Neural progenitor cell (in vitro differentiated cells): ENCODE measurements around the gene PGBD4. TPM values are rescaled to one million over a fixed set of nuclear protein-coding genes. Genes with fewer than 3 reads are reported as not detected.

Source experiments
- DNase-seq: peaks from one replicate; pipeline ENCODE4 v3.0.0-alpha.2; 2016; ENCODE audit warnings: low spot score
- H2AFZ ChIP-seq: fragments of 200-600 bp; sonication (generic); replicated peaks from 2 replicates; pipeline ENCODE4 v1.6.1; 2016; ENCODE audit warnings: antibody characterized with exemption
- H3F3A ChIP-seq: fragments of 200-600 bp; sonication (generic); 2 replicates; pipeline ENCODE4 v1.6.1; 2016; ENCODE audit warnings: antibody characterized with exemption, low read depth
- H3K27ac ChIP-seq: fragments of 200-600 bp; sonication (generic); 2 replicates; pipeline ENCODE4 v1.5.1; 2016; ENCODE audit warnings: mild to moderate bottlenecking
- H3K27me3 ChIP-seq: fragments of 200-600 bp; sonication (generic); 2 replicates; pipeline ENCODE4 v1.6.1; 2016; ENCODE audit warnings: mild to moderate bottlenecking, moderate library complexity
- H3K36me3 ChIP-seq: fragments of 200-600 bp; sonication (generic); 2 replicates; pipeline ENCODE4 v1.5.1; 2016
- H3K4me1 ChIP-seq: fragments of 200-600 bp; sonication (generic); 2 replicates; pipeline ENCODE4 v1.6.1; 2016; ENCODE audit warnings: mixed run types
- H3K4me2 ChIP-seq: fragments of 200-600 bp; sonication (generic); 2 replicates; pipeline ENCODE4 v1.6.1; 2016
- H3K4me3 ChIP-seq: fragments of 200-600 bp; sonication (generic); 2 replicates; pipeline ENCODE4 v1.5.1; 2016
- H3K79me2 ChIP-seq: fragments of 200-600 bp; sonication (generic); 2 replicates; pipeline ENCODE4 v1.6.1; 2016; ENCODE audit warnings: low read depth
- H3K9ac ChIP-seq: fragments of 200-600 bp; sonication (generic); 2 replicates; pipeline ENCODE4 v1.6.1; 2016
- H3K9me3 ChIP-seq: fragments of 200-600 bp; sonication (generic); 2 replicates; pipeline ENCODE4 v1.5.1; 2016; ENCODE audit warnings: low read depth
- H4K20me1 ChIP-seq: fragments of 200-600 bp; sonication (generic); 2 replicates; pipeline ENCODE4 v1.6.1; 2016; ENCODE audit warnings: low read depth
- H3K27ac Mint-ChIP-seq: 3 replicates; pipeline ENCODE4 v1.8.0; 2021; ENCODE audit warnings: mixed read lengths
- H3K27me3 Mint-ChIP-seq: 2 replicates; pipeline ENCODE4 v1.8.0; 2022; ENCODE audit warnings: low read depth, mild to moderate bottlenecking, inconsistent platforms, moderate library complexity, mixed read lengths; ENCODE audit not compliant: insufficient read depth
- H3K36me3 Mint-ChIP-seq: 3 replicates; pipeline ENCODE4 v1.8.0; 2021; ENCODE audit warnings: mixed read lengths
- H3K4me1 Mint-ChIP-seq: 3 replicates; pipeline ENCODE4 v1.8.0; 2021; ENCODE audit warnings: mixed read lengths
- H3K4me3 Mint-ChIP-seq: 3 replicates; pipeline ENCODE4 v1.8.0; 2021; ENCODE audit warnings: mild to moderate bottlenecking, moderate library complexity, mixed read lengths
- H3K9me3 Mint-ChIP-seq: 3 replicates; pipeline ENCODE4 v1.8.0; 2020; ENCODE audit warnings: mixed read lengths
- CTCF ChIP-seq: fragments of 200-600 bp; sonication (generic); IDR thresholded peaks from 2 replicates; pipeline ENCODE4 v1.5.1; 2017; ENCODE audit warnings: antibody characterized with exemption, mild to moderate bottlenecking
- EZH2 ChIP-seq: fragments of 200-600 bp; sonication (generic); IDR thresholded peaks from 2 replicates; pipeline ENCODE4 v1.6.1; 2017; ENCODE audit warnings: antibody characterized with exemption, mild to moderate bottlenecking, moderate library complexity
- EZH2phosphoT487 ChIP-seq: fragments of 200-600 bp; sonication (generic); IDR thresholded peaks from 2 replicates; pipeline ENCODE4 v1.6.1; 2017; ENCODE audit warnings: antibody characterized with exemption
- total RNA-seq: library from RNA; depleted of rRNA; stranded (reverse); fragments of >200 nt; gene quantifications from 2 replicates; pipeline ENCODE4 v1.2.3, GENCODE V29; 2015; ENCODE audit warnings: low replicate concordance

The PGBD4 gene
- 0.93 and 1.7 TPM in 2 replicates for total RNA-seq

GRCh38 chr15:34101366-34102174 is at the start of gene PGBD4, which contains the start of gene EMC7:
TSS of gene PGBD4 (plus strand) at chr15:34102083. CDS start at chr15:34102532, 449 bp downstream.
TSS of gene EMC7 (minus strand) at chr15:34101862. CDS start at chr15:34101839, 23 bp downstream.
- Mint-ChIP-seq H3K27ac (peak within 1 kb of the TSS; percentile 98), H3K4me3 (peak within 1 kb of the TSS; percentile 94), H3K36me3 (peaks cover 3% of the 10 kb centered on the region), H3K9me3 (no peaks in the 10 kb centered on the region), H3K4me1 (peaks cover 17% of the 10 kb centered on the region), H3K27me3 (peaks cover 2% of the 10 kb centered on the region)
- peak within 1 kb of the TSS; percentile 79 for H2AFZ ChIP-seq
- no peaks in the 10 kb centered on the region for H3K9me3 ChIP-seq
- DNase-seq = peak; percentile 98
- H3K36me3 ChIP-seq = no peaks in the 10 kb centered on the region
- no peak for TF ChIP-seq CTCF
- no peak for TF ChIP-seq EZH2
- TF ChIP-seq EZH2phosphoT487 = no peak
- no peaks in the 10 kb centered on the region for H4K20me1 ChIP-seq
- H3K27me3 ChIP-seq = no peaks in the 10 kb centered on the region
- peak within 1 kb of the TSS; percentile 80 for H3K9ac ChIP-seq
- peak within 1 kb of the TSS; percentile 85 for H3K4me2 ChIP-seq
- peak within 1 kb of the TSS; percentile 70 for H3K4me3 ChIP-seq
- peaks cover 5% of the 10 kb centered on the region for H3K4me1 ChIP-seq
- H3F3A ChIP-seq = no peaks in the 10 kb centered on the region
- peaks cover 42% of the 10 kb centered on the region for H3K79me2 ChIP-seq
- peak within 1 kb of the TSS; percentile 19 for H3K27ac ChIP-seq

GRCh38 chr15:34054081-34054707 is 47.7 kb upstream of the PGBD4 start:
- Histone ChIP-seq H3K27ac (no peak overlapping the region), H2AFZ (no peak overlapping the region), H3K9me3 (peaks cover 6% of the 10 kb centered on the region), H3K27me3 (no peaks in the 10 kb centered on the region), H3K4me2 (no peak overlapping the region), H3K4me3 (no peak overlapping the region), H3K79me2 (no peaks in the 10 kb centered on the region), H3K4me1 (no peaks in the 10 kb centered on the region), H3K9ac (no peak overlapping the region), H4K20me1 (no peaks in the 10 kb centered on the region), H3K36me3 (no peaks in the 10 kb centered on the region), H3F3A (no peaks in the 10 kb centered on the region)
- no peak overlapping the region for H3K27ac Mint-ChIP-seq
- H3K9me3 Mint-ChIP-seq = peaks cover 32% of the 10 kb centered on the region
- TF ChIP-seq CTCF = no peak
- TF ChIP-seq EZH2 = no peak
- TF ChIP-seq EZH2phosphoT487 = no peak
- H3K27me3 Mint-ChIP-seq = peaks cover 3% of the 10 kb centered on the region
- no peaks in the 10 kb centered on the region for H3K4me1 Mint-ChIP-seq
- H3K4me3 Mint-ChIP-seq = no peak overlapping the region
- H3K36me3 Mint-ChIP-seq = peaks cover 4% of the 10 kb centered on the region
- DNase-seq = no peak

GRCh38 chr15:34055868-34056595 is 45.9 kb upstream of the PGBD4 start:
- no peaks in the 10 kb centered on the region for H3K4me1 Mint-ChIP-seq
- H4K20me1 ChIP-seq = no peaks in the 10 kb centered on the region
- no peak overlapping the region for H3K4me3 ChIP-seq
- no peak overlapping the region for H2AFZ ChIP-seq
- no peak overlapping the region for H3K27ac Mint-ChIP-seq
- peaks cover 5% of the 10 kb centered on the region for H3K9me3 ChIP-seq
- no peak for TF ChIP-seq CTCF
- no peak for TF ChIP-seq EZH2phosphoT487
- TF ChIP-seq EZH2 = no peak
- peaks cover 21% of the 10 kb centered on the region for H3K9me3 Mint-ChIP-seq
- no peaks in the 10 kb centered on the region for H3F3A ChIP-seq
- peaks cover under 1% of the 10 kb centered on the region for H3K36me3 Mint-ChIP-seq
- H3K4me3 Mint-ChIP-seq = no peak overlapping the region
- H3K79me2 ChIP-seq = no peaks in the 10 kb centered on the region
- DNase-seq = no peak
- no peak overlapping the region for H3K27ac ChIP-seq
- H3K4me2 ChIP-seq = no peak overlapping the region
- H3K27me3 Mint-ChIP-seq = peaks cover 3% of the 10 kb centered on the region
- H3K9ac ChIP-seq = no peak overlapping the region
- H3K4me1 ChIP-seq = no peaks in the 10 kb centered on the region
- no peaks in the 10 kb centered on the region for H3K36me3 ChIP-seq
- H3K27me3 ChIP-seq = no peaks in the 10 kb centered on the region
